Calu3 (cell line): ENCODE results near the gene GALNT11. TPM values are rescaled to one million over a fixed set of nuclear protein-coding genes. Genes with fewer than 3 reads are reported as not detected.

Experiments used
- BruUV-seq: library from RNA; stranded (reverse); fragments of 400-500 nt; replicated peaks from 2 replicates; lab custom pipeline; 2021; lab: Mats Ljungman, UMichigan
- CTCF ChIA-PET: fragments of 300-600 bp; sonication (Branson Sonifier 250); formaldehyde crosslinking; loops from one replicate; lab custom pipeline; 2022; ENCODE audit warnings: antibody characterized with exemption; lab: Charles Lee
- DNase-seq: peaks from one replicate; pipeline ENCODE4 v3.0.0; 2022
- H3K27ac Mint-ChIP-seq: one replicate; pipeline ENCODE4 v1.8.0; 2022; ENCODE audit warnings: mixed read lengths; ENCODE audit not compliant: unreplicated experiment
- H3K27me3 Mint-ChIP-seq: one replicate; pipeline ENCODE4 v1.8.0; 2022; ENCODE audit warnings: mixed read lengths; ENCODE audit not compliant: unreplicated experiment
- H3K36me3 Mint-ChIP-seq: one replicate; pipeline ENCODE4 v1.8.0; 2022; ENCODE audit warnings: mild to moderate bottlenecking, moderate library complexity, mixed read lengths; ENCODE audit not compliant: insufficient read depth, unreplicated experiment
- H3K4me1 Mint-ChIP-seq: one replicate; pipeline ENCODE4 v1.8.0; 2022; ENCODE audit warnings: mild to moderate bottlenecking, low read depth, mixed read lengths; ENCODE audit not compliant: unreplicated experiment
- H3K4me3 Mint-ChIP-seq: one replicate; pipeline ENCODE4 v1.8.0; 2022; ENCODE audit warnings: mild to moderate bottlenecking, low read depth, moderate library complexity, mixed read lengths; ENCODE audit not compliant: unreplicated experiment
- H3K9me3 Mint-ChIP-seq: one replicate; pipeline ENCODE4 v1.8.0; 2022; ENCODE audit warnings: low read depth, mixed read lengths; ENCODE audit not compliant: unreplicated experiment
- intact Hi-C: fragments of 100-400 bp; cut with micrococcal nuclease; formaldehyde crosslinking; loops from one replicate; pipeline ENCODE4 v1.10.0; 2022; ENCODE audit not compliant: unreplicated experiment
- total RNA-seq: library from RNA; stranded (reverse); gene quantifications from 2 replicates; pipeline ENCODE4 v1.2.3, GENCODE V29; 2022
- TF ChIP-seq, protein P1 (sequence below): fragments of 200-600 bp; IDR thresholded peaks from one replicate; pipeline ENCODE4 v1.8.0; 2022; ENCODE audit warnings: antibody characterized with exemption; ENCODE audit not compliant: unreplicated experiment

GALNT11 gene
- total RNA-seq, 1 experiment from 2014 or later = 19.7 TPM

- Mint-ChIP-seq H3K27me3 (no peaks in the 10 kb centered on the region), H3K4me1 (no peaks in the 10 kb centered on the region), H3K4me3 (no peak overlapping the region), H3K27ac (no peak overlapping the region), H3K36me3 (peaks cover 41% of the 10 kb centered on the region), H3K9me3 (peaks cover 5% of the 10 kb centered on the region)
- intact Hi-C loops = no loop called here
- CTCF ChIA-PET = no interaction called here
- TF ChIP-seq, protein P1, sequence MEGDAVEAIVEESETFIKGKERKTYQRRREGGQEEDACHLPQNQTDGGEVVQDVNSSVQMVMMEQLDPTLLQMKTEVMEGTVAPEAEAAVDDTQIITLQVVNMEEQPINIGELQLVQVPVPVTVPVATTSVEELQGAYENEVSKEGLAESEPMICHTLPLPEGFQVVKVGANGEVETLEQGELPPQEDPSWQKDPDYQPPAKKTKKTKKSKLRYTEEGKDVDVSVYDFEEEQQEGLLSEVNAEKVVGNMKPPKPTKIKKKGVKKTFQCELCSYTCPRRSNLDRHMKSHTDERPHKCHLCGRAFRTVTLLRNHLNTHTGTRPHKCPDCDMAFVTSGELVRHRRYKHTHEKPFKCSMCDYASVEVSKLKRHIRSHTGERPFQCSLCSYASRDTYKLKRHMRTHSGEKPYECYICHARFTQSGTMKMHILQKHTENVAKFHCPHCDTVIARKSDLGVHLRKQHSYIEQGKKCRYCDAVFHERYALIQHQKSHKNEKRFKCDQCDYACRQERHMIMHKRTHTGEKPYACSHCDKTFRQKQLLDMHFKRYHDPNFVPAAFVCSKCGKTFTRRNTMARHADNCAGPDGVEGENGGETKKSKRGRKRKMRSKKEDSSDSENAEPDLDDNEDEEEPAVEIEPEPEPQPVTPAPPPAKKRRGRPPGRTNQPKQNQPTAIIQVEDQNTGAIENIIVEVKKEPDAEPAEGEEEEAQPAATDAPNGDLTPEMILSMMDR = no peak
- DNase-seq = no peak
- no TSS peak for BruUV-seq
Measured at GRCh38 chr7:152120210-152120609, 94.7 kb downstream of the GALNT11 start.

GRCh38 chr7:152120776-152121175, 95.3 kb downstream of the GALNT11 start:
- H3K4me3 Mint-ChIP-seq = no peak overlapping the region
- no peaks in the 10 kb centered on the region for H3K27me3 Mint-ChIP-seq
- peaks cover 5% of the 10 kb centered on the region for H3K9me3 Mint-ChIP-seq
- CTCF ChIA-PET = no interaction called here
- no peak overlapping the region for H3K27ac Mint-ChIP-seq
- peaks cover 41% of the 10 kb centered on the region for H3K36me3 Mint-ChIP-seq
- no TSS peak for BruUV-seq
- DNase-seq = no peak
- TF ChIP-seq, protein P1 = no peak
- H3K4me1 Mint-ChIP-seq = no peaks in the 10 kb centered on the region
- intact Hi-C loops = no loop called here

- DNase-seq = no peak
- Mint-ChIP-seq H3K27ac (no peak overlapping the region), H3K27me3 (no peaks in the 10 kb centered on the region), H3K4me3 (no peak overlapping the region), H3K4me1 (no peaks in the 10 kb centered on the region), H3K9me3 (peaks cover 5% of the 10 kb centered on the region), H3K36me3 (peaks cover 42% of the 10 kb centered on the region)
- TF ChIP-seq, protein P1 = no peak
- intact Hi-C loops = no loop called here
- CTCF ChIA-PET = no interaction called here
- BruUV-seq = no TSS peak
Measured at GRCh38 chr7:152121432-152121831, 96.0 kb downstream of the GALNT11 start.

- Mint-ChIP-seq H3K36me3 (peaks cover 51% of the 10 kb centered on the region), H3K4me3 (no peak overlapping the region), H3K27me3 (no peaks in the 10 kb centered on the region), H3K4me1 (no peaks in the 10 kb centered on the region), H3K9me3 (peaks cover 8% of the 10 kb centered on the region), H3K27ac (no peak overlapping the region)
- no TSS peak for BruUV-seq
- TF ChIP-seq, protein P1 = no peak
- intact Hi-C loops = no loop called here
- no peak for DNase-seq
- CTCF ChIA-PET = no interaction called here
Measured at GRCh38 chr7:152122540-152122939, 97.1 kb downstream of the GALNT11 start.
